Measurements from ENCODE around the gene ITCH.

DNA sequence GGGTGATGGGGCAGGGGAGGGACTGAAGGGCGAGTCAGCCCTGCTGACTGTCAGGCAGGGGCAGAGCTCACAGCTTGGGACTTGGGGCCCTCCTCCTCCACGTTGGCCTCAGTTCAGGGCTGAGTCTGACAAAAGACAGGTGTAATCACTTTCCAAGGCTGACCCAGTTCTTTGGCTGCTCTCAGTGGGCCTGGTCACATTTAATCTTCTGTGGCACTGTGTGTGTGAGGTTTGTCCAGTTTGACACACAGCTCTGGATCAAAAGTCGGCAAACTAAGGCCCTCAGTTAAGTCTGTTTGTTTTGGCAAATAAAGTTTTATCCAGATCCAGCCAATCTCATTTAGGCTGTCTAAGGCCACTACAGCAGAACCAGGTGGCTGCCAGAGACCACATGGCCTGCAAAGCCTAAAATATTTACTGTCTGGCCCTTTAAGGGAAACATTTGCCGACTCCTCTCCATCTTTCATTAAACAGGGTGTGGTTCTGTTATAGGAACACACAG, 190.3 kb downstream of the ITCH start:
- TF ChIP-seq, protein P1, sequence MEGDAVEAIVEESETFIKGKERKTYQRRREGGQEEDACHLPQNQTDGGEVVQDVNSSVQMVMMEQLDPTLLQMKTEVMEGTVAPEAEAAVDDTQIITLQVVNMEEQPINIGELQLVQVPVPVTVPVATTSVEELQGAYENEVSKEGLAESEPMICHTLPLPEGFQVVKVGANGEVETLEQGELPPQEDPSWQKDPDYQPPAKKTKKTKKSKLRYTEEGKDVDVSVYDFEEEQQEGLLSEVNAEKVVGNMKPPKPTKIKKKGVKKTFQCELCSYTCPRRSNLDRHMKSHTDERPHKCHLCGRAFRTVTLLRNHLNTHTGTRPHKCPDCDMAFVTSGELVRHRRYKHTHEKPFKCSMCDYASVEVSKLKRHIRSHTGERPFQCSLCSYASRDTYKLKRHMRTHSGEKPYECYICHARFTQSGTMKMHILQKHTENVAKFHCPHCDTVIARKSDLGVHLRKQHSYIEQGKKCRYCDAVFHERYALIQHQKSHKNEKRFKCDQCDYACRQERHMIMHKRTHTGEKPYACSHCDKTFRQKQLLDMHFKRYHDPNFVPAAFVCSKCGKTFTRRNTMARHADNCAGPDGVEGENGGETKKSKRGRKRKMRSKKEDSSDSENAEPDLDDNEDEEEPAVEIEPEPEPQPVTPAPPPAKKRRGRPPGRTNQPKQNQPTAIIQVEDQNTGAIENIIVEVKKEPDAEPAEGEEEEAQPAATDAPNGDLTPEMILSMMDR (IDR thresholded peaks at IDR 0.05), result no peak
- TF ChIP-seq POLR2AphosphoS5 (IDR thresholded peaks at IDR 0.05; ENCODE audit: low read depth, low read length), result no peak
- no peak for TF ChIP-seq REST (IDR thresholded peaks at IDR 0.05; ENCODE audit: insufficient read depth in 1 of 2, low read depth in 2 of 2, low read length in 1 of 2)
- no peak for TF ChIP-seq TCF7L2 (IDR thresholded peaks at IDR 0.05; ENCODE audit: low read depth, low read length)
